GM18519 (cell line): ENCODE results near the gene TRIM49C.
"Not testable (repeated sequence)": the region's sequence is repeated elsewhere in the genome, so short reads cannot be mapped to it uniquely, and the experiment has no call there.

ENCODE experiments used
- ATAC-seq: cut with Tn5 transposase; IDR thresholded peaks from one replicate; pipeline ENCODE4 v1.9.1; 2021; ENCODE audit warnings: mild to moderate bottlenecking, moderate library complexity; ENCODE audit not compliant: unreplicated experiment, low FRiP score

The TRIM49C gene

GRCh38 chr11:90030806-90031205, at the start of gene TRIM49C:
TRIM49C (plus strand) TSS chr11:90031106; CDS start chr11:90035212, 4,106 bp downstream.
- not testable (repeated sequence) for ATAC-seq

- ATAC-seq = not testable (repeated sequence)
Measured at GRCh38 chr11:90024184-90024583, 6.7 kb upstream of the TRIM49C start.

- not testable (repeated sequence) for ATAC-seq
Measured at GRCh38 chr11:90051591-90052209, 20.8 kb downstream of the TRIM49C start.

- ATAC-seq = not testable (repeated sequence)
Measured at GRCh38 chr11:90052311-90052710, 21.4 kb downstream of the TRIM49C start.

GRCh38 chr11:90053545-90053944, 22.6 kb downstream of the TRIM49C start:
- not testable (repeated sequence) for ATAC-seq

GRCh38 chr11:90085650-90086049, 54.7 kb downstream of the TRIM49C start, which contains the start of gene UBTFL1:
UBTFL1 (plus strand) TSS chr11:90085950; CDS start chr11:90085950, 0 bp downstream.
- not testable (repeated sequence) for ATAC-seq

- ATAC-seq = not testable (repeated sequence)
Measured at GRCh38 chr11:90088731-90089130, 57.8 kb downstream of the TRIM49C start.
